Stimulated activated memory B cell treated with anti-CD40 and anti-IgM and Interleukin-4, amounts not matched to agents 10 μg/mL and 1 μg/mL and 100 μg/mL, for 72 hours (primary cell): ENCODE data around the gene PKD2L2.
"Not testable (repeated sequence)": the region's sequence is repeated elsewhere in the genome, so short reads cannot be mapped to it uniquely, and the experiment has no call there.

Source experiments
- ATAC-seq: fragments of 150-1000 bp; cut with Tn5 transposase; 2 replicates; pipeline ENCODE4 v1.10.0; 2021
- H3K27ac Mint-ChIP-seq: one replicate; pipeline ENCODE4 v1.8.0; 2022; ENCODE audit warnings: mild to moderate bottlenecking, mixed read lengths
- H3K27me3 Mint-ChIP-seq: one replicate; pipeline ENCODE4 v1.8.0; 2022; ENCODE audit warnings: mixed read lengths
- H3K36me3 Mint-ChIP-seq: one replicate; pipeline ENCODE4 v1.8.0; 2022; ENCODE audit warnings: mixed read lengths
- H3K4me1 Mint-ChIP-seq: one replicate; pipeline ENCODE4 v1.8.0; 2022; ENCODE audit warnings: mixed read lengths
- H3K4me3 Mint-ChIP-seq: one replicate; pipeline ENCODE4 v1.8.0; 2022; ENCODE audit warnings: mild to moderate bottlenecking, moderate library complexity, mixed read lengths
- H3K9me3 Mint-ChIP-seq: one replicate; pipeline ENCODE4 v1.8.0; 2022; ENCODE audit warnings: mixed read lengths

Gene PKD2L2

GRCh38 chr5:137960819-137961218 lies 71.6 kb downstream of the PKD2L2 start:
- no peak overlapping the region for H3K27ac Mint-ChIP-seq

GRCh38 chr5:137970384-137970783 lies 81.1 kb downstream of the PKD2L2 start:
- not testable (repeated sequence) for H3K27me3 Mint-ChIP-seq, H3K27ac Mint-ChIP-seq, ATAC-seq, H3K4me1 Mint-ChIP-seq, H3K4me3 Mint-ChIP-seq, H3K9me3 Mint-ChIP-seq
- peaks cover 44% of the 10 kb centered on the region for H3K36me3 Mint-ChIP-seq

More at GRCh38 chr5:137960819-137961218, 71.6 kb downstream of the PKD2L2 start:
- Mint-ChIP-seq H3K4me3 (no peak overlapping the region), H3K27me3 (no peaks in the 10 kb centered on the region), H3K36me3 (peaks cover 54% of the 10 kb centered on the region), H3K9me3 (no peaks in the 10 kb centered on the region), H3K4me1 (peaks cover 9% of the 10 kb centered on the region)
- ATAC-seq: no peak

- ATAC-seq: no peak
- no peaks in the 10 kb centered on the region for H3K27me3 Mint-ChIP-seq
- peak overlapping the region; percentile 7 for H3K27ac Mint-ChIP-seq
- H3K4me3 Mint-ChIP-seq: no peak overlapping the region
- peaks cover 4% of the 10 kb centered on the region for H3K4me1 Mint-ChIP-seq
- H3K9me3 Mint-ChIP-seq: peaks cover 8% of the 10 kb centered on the region
- peaks cover 61% of the 10 kb centered on the region for H3K36me3 Mint-ChIP-seq
Observed at GRCh38 chr5:137975208-137975607, 86.0 kb downstream of the PKD2L2 start.

GRCh38 chr5:137989419-137989818 lies 100.2 kb downstream of the PKD2L2 start:
- Mint-ChIP-seq H3K9me3 (no peaks in the 10 kb centered on the region), H3K4me1 (peaks cover 6% of the 10 kb centered on the region), H3K36me3 (peaks cover 38% of the 10 kb centered on the region), H3K4me3 (no peak overlapping the region), H3K27me3 (no peaks in the 10 kb centered on the region), H3K27ac (no peak overlapping the region)
- no peak for ATAC-seq
